ENCODE data around the gene SPPL2C.

SPPL2C gene

GRCh38 chr17:45844695-45845375 is at the start of gene SPPL2C:
Gene SPPL2C, plus strand, starts transcription at chr17:45844881. Its CDS starts 26 bp downstream, at chr17:45844907.
- Histone ChIP-seq H3K4me2 (ENCODE audit: low read length) (no peak within 1 kb of the TSS), H2AFZ (ENCODE audit: low read depth, low read length) (no peak within 1 kb of the TSS), H4K20me1 (ENCODE audit: insufficient read depth, low read length) (no peaks in the 10 kb centered on the region), H3K9ac (ENCODE audit: low read length) (no peak within 1 kb of the TSS), H3K27ac (ENCODE audit: low read length) (no peak within 1 kb of the TSS), H3K27me3 (ENCODE audit: low read depth, low read length) (no peaks in the 10 kb centered on the region), H3K9me3 (ENCODE audit: insufficient read depth, low read length) (no peaks in the 10 kb centered on the region), H3K79me2 (ENCODE audit: low read length) (no peaks in the 10 kb centered on the region), H3K4me3 (ENCODE audit: low read length) (no peak within 1 kb of the TSS), H3K36me3 (replicated peaks; ENCODE audit: low read depth, low read length) (no peaks in the 10 kb centered on the region), H3K4me1 (ENCODE audit: low read length) (no peaks in the 10 kb centered on the region)
- TF ChIP-seq EZH2phosphoT487 (IDR thresholded peaks at IDR 0.05; ENCODE audit: low read depth) (no peak), CTCF (IDR thresholded peaks at IDR 0.05; ENCODE audit: low read depth, low read length) (no peak)

GRCh38 chr17:45800816-45801215 is 43.9 kb upstream of the SPPL2C start:
- no peaks in the 10 kb centered on the region for H3K9me3 ChIP-seq (ENCODE audit: insufficient read depth, low read length)
- no peak overlapping the region for H2AFZ ChIP-seq (ENCODE audit: low read depth, low read length)
- H3K4me3 ChIP-seq (ENCODE audit: low read length): no peak overlapping the region
- no peaks in the 10 kb centered on the region for H3K4me1 ChIP-seq (ENCODE audit: low read length)
- H3K27ac ChIP-seq (ENCODE audit: low read length): no peak overlapping the region
- no peaks in the 10 kb centered on the region for H4K20me1 ChIP-seq (ENCODE audit: insufficient read depth, low read length)
- TF ChIP-seq EZH2phosphoT487 (IDR thresholded peaks at IDR 0.05; ENCODE audit: low read depth) (no peak), CTCF (IDR thresholded peaks at IDR 0.05; ENCODE audit: low read depth, low read length) (no peak)
- H3K79me2 ChIP-seq (ENCODE audit: low read length): no peaks in the 10 kb centered on the region
- H3K9ac ChIP-seq (ENCODE audit: low read length): no peak overlapping the region
- no peak overlapping the region for H3K4me2 ChIP-seq (ENCODE audit: low read length)
- H3K27me3 ChIP-seq (ENCODE audit: low read depth, low read length): peaks cover 7% of the 10 kb centered on the region; the same call in 1 of the 2 replicates
- H3K36me3 ChIP-seq (replicated peaks; ENCODE audit: low read depth, low read length): no peaks in the 10 kb centered on the region

GRCh38 chr17:45801421-45801820 is 43.3 kb upstream of the SPPL2C start:
- no peak for TF ChIP-seq EZH2phosphoT487 (IDR thresholded peaks at IDR 0.05; ENCODE audit: low read depth)
- no peak for TF ChIP-seq CTCF (IDR thresholded peaks at IDR 0.05; ENCODE audit: low read depth, low read length)
- Histone ChIP-seq H3K4me3 (ENCODE audit: low read length) (no peak overlapping the region), H3K79me2 (ENCODE audit: low read length) (no peaks in the 10 kb centered on the region), H3K4me1 (ENCODE audit: low read length) (no peaks in the 10 kb centered on the region), H3K27ac (ENCODE audit: low read length) (no peak overlapping the region), H4K20me1 (ENCODE audit: insufficient read depth, low read length) (no peaks in the 10 kb centered on the region), H3K27me3 (ENCODE audit: low read depth, low read length) (peaks cover 7% of the 10 kb centered on the region; the same call in 1 of the 2 replicates), H2AFZ (ENCODE audit: low read depth, low read length) (no peak overlapping the region), H3K9ac (ENCODE audit: low read length) (no peak overlapping the region), H3K36me3 (replicated peaks; ENCODE audit: low read depth, low read length) (no peaks in the 10 kb centered on the region), H3K4me2 (ENCODE audit: low read length) (no peak overlapping the region), H3K9me3 (ENCODE audit: insufficient read depth, low read length) (no peaks in the 10 kb centered on the region)

- H3K27ac ChIP-seq (ENCODE audit: low read length): no peak overlapping the region
- H3K27me3 ChIP-seq (ENCODE audit: low read depth, low read length): no peaks in the 10 kb centered on the region
- TF ChIP-seq EZH2phosphoT487 (IDR thresholded peaks at IDR 0.05; ENCODE audit: low read depth) (no peak), CTCF (IDR thresholded peaks at IDR 0.05; ENCODE audit: low read depth, low read length) (no peak)
- H4K20me1 ChIP-seq (ENCODE audit: insufficient read depth, low read length): no peaks in the 10 kb centered on the region
- H3K36me3 ChIP-seq (replicated peaks; ENCODE audit: low read depth, low read length): no peaks in the 10 kb centered on the region
- no peak overlapping the region for H3K4me3 ChIP-seq (ENCODE audit: low read length)
- no peak overlapping the region for H2AFZ ChIP-seq (ENCODE audit: low read depth, low read length)
- no peak overlapping the region for H3K9ac ChIP-seq (ENCODE audit: low read length)
- H3K4me1 ChIP-seq (ENCODE audit: low read length): no peaks in the 10 kb centered on the region
- H3K79me2 ChIP-seq (ENCODE audit: low read length): no peaks in the 10 kb centered on the region
- H3K4me2 ChIP-seq (ENCODE audit: low read length): no peak overlapping the region
- no peaks in the 10 kb centered on the region for H3K9me3 ChIP-seq (ENCODE audit: insufficient read depth, low read length)
Measured at GRCh38 chr17:45808845-45809244, 35.8 kb upstream of the SPPL2C start.

Measured in OCI-LY3 (cell line).